ENCODE measurements around the gene CLMN. TPM values are rescaled to one million over a fixed set of nuclear protein-coding genes. Genes with fewer than 3 reads are reported as not detected.

Gene CLMN
- total RNA-seq, 4 donors from 2014 or later, result 6.5 to 10.0 (median 7.9) TPM

GRCh38 chr14:95260537-95261361 lies 59.0 kb downstream of the CLMN start:
- intact Hi-C loops (cut with DNase I), result no loop called here
- DNase-seq (ENCODE audit: extremely low spot score), result no peak
- Histone ChIP-seq H3K36me3 (no peaks in the 10 kb centered on the region), H3K27ac (replicated peaks in 1 of 4) (peak overlapping the region in 2 of 4 donors; percentile 4 to 42), H3K4me3 (no peak overlapping the region), H3K9me3 (no peaks in the 10 kb centered on the region), H3K27me3 (no peaks in the 10 kb centered on the region), H3K4me1 (peaks cover 19 to 38% (median 30%) of the 10 kb centered on the region in 4 donors)
- TF ChIP-seq CTCF (IDR thresholded peaks at IDR 0.05) (no peak), POLR2AphosphoS5 (IDR thresholded peaks at IDR 0.05) (no peak), EP300 (IDR thresholded peaks at IDR 0.05) (no peak), POLR2A (IDR thresholded peaks at IDR 0.05; ENCODE audit: low read depth) (no peak)
- WGBS, result 78% methylated on average over 19 of the region's 19 CpGs

GRCh38 chr14:95258754-95259593 lies 60.7 kb downstream of the CLMN start:
- no peaks in the 10 kb centered on the region for H3K36me3 ChIP-seq
- intact Hi-C loops (cut with DNase I), result no loop called here
- WGBS, result 39% methylated on average over 7 of the region's 12 CpGs
- no peak for DNase-seq (ENCODE audit: extremely low spot score)
- H3K9me3 ChIP-seq, result no peaks in the 10 kb centered on the region
- H3K4me1 ChIP-seq, result peaks cover 8 to 35% (median 27%) of the 10 kb centered on the region in 4 donors
- H3K27me3 ChIP-seq, result no peaks in the 10 kb centered on the region
- TF ChIP-seq POLR2A (IDR thresholded peaks at IDR 0.05; ENCODE audit: low read depth) (no peak), POLR2AphosphoS5 (IDR thresholded peaks at IDR 0.05) (no peak), EP300 (IDR thresholded peaks at IDR 0.05) (no peak), CTCF (IDR thresholded peaks at IDR 0.05) (no peak)
- no peak overlapping the region for H3K4me3 ChIP-seq
- no peak overlapping the region for H3K27ac ChIP-seq (replicated peaks in 1 of 4)

GRCh38 chr14:95258156-95258555 lies 61.6 kb downstream of the CLMN start:
- no peaks in the 10 kb centered on the region for H3K36me3 ChIP-seq
- intact Hi-C loops (cut with DNase I), result no loop called here
- TF ChIP-seq POLR2AphosphoS5 (IDR thresholded peaks at IDR 0.05), result no peak
- TF ChIP-seq POLR2A (IDR thresholded peaks at IDR 0.05; ENCODE audit: low read depth), result no peak
- no peak for TF ChIP-seq EP300 (IDR thresholded peaks at IDR 0.05)
- H3K27me3 ChIP-seq, result no peaks in the 10 kb centered on the region
- WGBS, result 98% methylated on average over 2 of the region's 2 CpGs
- H3K4me3 ChIP-seq, result no peak overlapping the region
- no peaks in the 10 kb centered on the region for H3K9me3 ChIP-seq
- DNase-seq (ENCODE audit: extremely low spot score), result no peak
- peaks cover 8 to 35% (median 27%) of the 10 kb centered on the region in 4 donors for H3K4me1 ChIP-seq
- no peak overlapping the region for H3K27ac ChIP-seq (replicated peaks in 1 of 4)

GRCh38 chr14:95257521-95257920 lies 62.2 kb downstream of the CLMN start:
- Histone ChIP-seq H3K9me3 (no peaks in the 10 kb centered on the region), H3K27ac (replicated peaks in 1 of 4) (no peak overlapping the region), H3K36me3 (no peaks in the 10 kb centered on the region), H3K27me3 (no peaks in the 10 kb centered on the region), H3K4me1 (peaks cover 8 to 35% (median 26%) of the 10 kb centered on the region in 4 donors), H3K4me3 (no peak overlapping the region)
- WGBS, result 91% methylated on average over 11 of the region's 11 CpGs
- intact Hi-C loops (cut with DNase I), result no loop called here
- TF ChIP-seq CTCF (IDR thresholded peaks at IDR 0.05) (no peak), EP300 (IDR thresholded peaks at IDR 0.05) (no peak), POLR2AphosphoS5 (IDR thresholded peaks at IDR 0.05) (no peak), POLR2A (IDR thresholded peaks at IDR 0.05; ENCODE audit: low read depth) (no peak)
- no peak for DNase-seq (ENCODE audit: extremely low spot score)

- Histone ChIP-seq H3K27me3 (no peaks in the 10 kb centered on the region), H3K36me3 (no peaks in the 10 kb centered on the region), H3K4me3 (no peak overlapping the region), H3K27ac (replicated peaks in 1 of 4) (no peak overlapping the region), H3K4me1 (peaks cover 3 to 31% (median 20%) of the 10 kb centered on the region in 4 donors), H3K9me3 (no peaks in the 10 kb centered on the region)
- intact Hi-C loops (cut with DNase I), result no loop called here
- 98% methylated on average over 3 of the region's 3 CpGs for WGBS
- no peak for DNase-seq (ENCODE audit: extremely low spot score)
- TF ChIP-seq POLR2A (IDR thresholded peaks at IDR 0.05; ENCODE audit: low read depth) (no peak), CTCF (IDR thresholded peaks at IDR 0.05) (no peak)
Measured at GRCh38 chr14:95256776-95257060, 63.0 kb downstream of the CLMN start.

Data from esophagus muscularis mucosa (tissue), 4 donors.